HepG2 (cell line): Measurements from ENCODE around the gene MED22. TPM values are rescaled to one million over a fixed set of nuclear protein-coding genes. Genes with fewer than 3 reads are reported as not detected.
"Not testable (repeated sequence)": the region's sequence is repeated elsewhere in the genome, so short reads cannot be mapped to it uniquely, and the experiment has no call there.

Experiments
- ATAC-seq: fragments of 200-7000 bp; cut with Tn5 transposase; 3 replicates; pipeline ENCODE4 v1.9.1; 2020; ENCODE audit warnings: mild to moderate bottlenecking, moderate library complexity
- BruUV-seq: library from RNA; stranded (reverse); fragments of 400-500 nt; replicated peaks from 2 replicates; lab custom pipeline; 2021; lab: Mats Ljungman, UMichigan
- CTCF ChIA-PET: fragments of 300-600 bp; formaldehyde crosslinking; extraction: SDS; loops from one replicate; lab custom pipeline; 2021; ENCODE audit warnings: low total read pairs, inconsistent platforms, low intra/inter-chr PET ratio; lab: Yijun Ruan, JAX
- POLR2A ChIA-PET: fragments of 350-600 bp; sonication (Branson Sonifier 250); formaldehyde crosslinking; loops from one replicate; lab custom pipeline; 2020; ENCODE audit warnings: antibody characterized with exemption, inconsistent platforms; lab: Yijun Ruan, JAX
- DNase-seq: peaks from one replicate; pipeline ENCODE4 v3.0.0-alpha.2; 2015; ENCODE audit warnings: low spot score
- FAIRE-seq: peaks from 3 replicates; lab custom pipeline; 2011; peaks lifted over from hg19 to GRCh38; lab: Jason Lieb, UNC
- H2AFZ ChIP-seq: one replicate; pipeline ENCODE4 v1.6.1; 2011; ENCODE audit warnings: low read length, inconsistent platforms
- H3K27ac ChIP-seq: fragments of 300-600 bp; 3 replicates; pipeline ENCODE4 v1.8.0; 2011; ENCODE audit warnings: mixed run types, mild to moderate bottlenecking, mixed read lengths, low read length, inconsistent platforms; ENCODE audit not compliant: insufficient read depth; ENCODE audit errors: extremely low read length
- H3K27me3 ChIP-seq, 2 experiments: fragments of 200-600 bp in 1 of 2; 2 replicates in 1 of 2; 3 replicates in 1 of 2; pipeline versions ENCODE4 v1.6.0 to v1.8.0; 2011; ENCODE audit warnings: low read length in 2 of 2, mild to moderate bottlenecking in 2 of 2, moderate library complexity in 2 of 2, inconsistent platforms in 1 of 2; ENCODE audit not compliant: insufficient read depth in 2 of 2, control insufficient read depth in 1 of 2
- H3K36me3 ChIP-seq, 2 experiments: fragments of 200-600 bp in 1 of 2; replicated peaks in 1 of 2; 2 replicates in 1 of 2; 3 replicates in 1 of 2; pipeline versions ENCODE4 v1.5.1 to v1.8.0; 2011; ENCODE audit warnings: low read length in 2 of 2, inconsistent platforms in 1 of 2; ENCODE audit not compliant: insufficient read depth in 2 of 2, control insufficient read depth in 1 of 2
- H3K4me1 ChIP-seq: 2 replicates; pipeline ENCODE4 v1.5.1; 2012; ENCODE audit warnings: low read length, inconsistent platforms; ENCODE audit not compliant: insufficient read depth
- H3K4me2 ChIP-seq: 2 replicates; pipeline ENCODE4 v1.6.0; 2011; ENCODE audit warnings: low read depth, low read length, inconsistent platforms
- H3K4me3 ChIP-seq, 3 experiments: fragments of 200-600 bp in 1 of 3; sonication (generic), shearing (Covaris generic) in 1 of 3; replicated peaks in 1 of 3; 2 replicates each; pipeline ENCODE4 v1.5.1; 2011 to 2016; ENCODE audit warnings: low read length in 3 of 3, inconsistent platforms in 2 of 3, low read depth in 2 of 3, mild to moderate bottlenecking in 2 of 3, control low read depth in 1 of 3, mixed read lengths in 1 of 3; ENCODE audit not compliant: insufficient read depth in 1 of 3
- H3K79me2 ChIP-seq: one replicate; pipeline ENCODE4 v1.6.1; 2011; ENCODE audit warnings: low read length, inconsistent platforms; ENCODE audit not compliant: insufficient read depth
- H3K9ac ChIP-seq: 2 replicates; pipeline ENCODE4 v1.6.0; 2011; ENCODE audit warnings: mild to moderate bottlenecking, low read depth, low read length, inconsistent platforms; ENCODE audit not compliant: insufficient read depth
- H3K9me3 ChIP-seq: 2 replicates; pipeline ENCODE4 v1.5.1; 2012; ENCODE audit warnings: mild to moderate bottlenecking, low read length
- H4K20me1 ChIP-seq: 2 replicates; pipeline ENCODE4 v1.6.0; 2011; ENCODE audit warnings: inconsistent platforms, mild to moderate bottlenecking, low read length, moderate library complexity; ENCODE audit not compliant: insufficient read depth
- BRD4 ChIP-seq: sonication (generic); formaldehyde crosslinking; IDR thresholded peaks from 2 replicates; pipeline ENCODE4 v1.4.0; 2020; ENCODE audit warnings: missing genetic modification reagents
- CBX5 ChIP-seq: sonication (generic); formaldehyde crosslinking; IDR thresholded peaks from 2 replicates; pipeline ENCODE4 v1.4.0; 2020; ENCODE audit warnings: missing genetic modification reagents, borderline replicate concordance
- GFI1 ChIP-seq: sonication (generic); formaldehyde crosslinking; IDR thresholded peaks from 2 replicates; pipeline ENCODE4 v1.5.0; 2020; ENCODE audit warnings: missing genetic modification reagents, mild to moderate bottlenecking, borderline replicate concordance
- HINFP ChIP-seq: sonication (generic); formaldehyde crosslinking; IDR thresholded peaks from 2 replicates; pipeline ENCODE4 v1.4.0; 2020; ENCODE audit warnings: low read depth, mild to moderate bottlenecking, missing genetic modification reagents
- MAFK ChIP-seq, 2 experiments: IDR thresholded peaks in 1 of 2; conservative IDR thresholded peaks in 1 of 2; 2 replicates each; pipeline ENCODE4 v1.6.1; 2011; ENCODE audit warnings: improper control_type of control experiment in 2 of 2, low read length in 2 of 2
- RXRA ChIP-seq: sonication (generic); formaldehyde crosslinking; IDR thresholded peaks from 2 replicates; pipeline ENCODE4 v1.5.1; 2020; ENCODE audit warnings: missing genetic modification reagents
- SRSF9 ChIP-seq: fragments of 200-400 bp; formaldehyde crosslinking; IDR thresholded peaks from 2 replicates; pipeline ENCODE4 v1.6.1; 2018; ENCODE audit warnings: borderline replicate concordance, mild to moderate bottlenecking, low read depth, low read length; ENCODE audit not compliant: insufficient read depth, poor library complexity, severe bottlenecking
- TOPORS ChIP-seq: sonication (generic); formaldehyde crosslinking; IDR thresholded peaks from 2 replicates; pipeline ENCODE4 v1.8.0; 2023; ENCODE audit warnings: mild to moderate bottlenecking, missing genetic modification reagents
- U2AF1 ChIP-seq: fragments of 200-400 bp; formaldehyde crosslinking; optimal IDR thresholded peaks from 2 replicates; pipeline ENCODE3; 2017; ENCODE audit warnings: mild to moderate bottlenecking, low read depth, low read length
- ZBTB25 ChIP-seq: IDR thresholded peaks from 2 replicates; pipeline ENCODE4 v1.6.1; 2018; ENCODE audit warnings: missing genetic modification reagents
- ZMAT5 ChIP-seq: sonication (generic); formaldehyde crosslinking; IDR thresholded peaks from 2 replicates; pipeline ENCODE4 v1.5.0; 2020; ENCODE audit warnings: mild to moderate bottlenecking, low read depth, missing genetic modification reagents, borderline replicate concordance
- ZNF557 ChIP-seq: sonication (generic); formaldehyde crosslinking; IDR thresholded peaks from 2 replicates; pipeline ENCODE4 v1.4.0; 2020; ENCODE audit warnings: missing genetic modification reagents
- ZNF558 ChIP-seq: sonication (generic); formaldehyde crosslinking; IDR thresholded peaks from 2 replicates; pipeline ENCODE4 v1.9.0; 2022; ENCODE audit warnings: mild to moderate bottlenecking, missing genetic modification reagents, borderline replicate concordance
- ZNF747 ChIP-seq: sonication (generic); formaldehyde crosslinking; IDR thresholded peaks from 2 replicates; pipeline ENCODE4 v1.8.1; 2023; ENCODE audit warnings: missing genetic modification reagents, mild to moderate bottlenecking, borderline replicate concordance
- WGBS: methylation state at CpG from one replicate; pipeline ENCODE4 v1.1.6; 2017; ENCODE audit warnings: low lambda C conversion rate; 5-methylcytosine and 5-hydroxymethylcytosine counted together
- in situ Hi-C: cut with HindIII; loops from 2 replicates; pipeline ENCODE4 v1.10.0; 2017; ENCODE audit warnings: low pct_unique_long_range_greater_than_20kb; ENCODE audit not compliant: extremely low pct_ligation_motif_present
- intact Hi-C: fragments of 100-400 bp; cut with micrococcal nuclease; formaldehyde crosslinking; loops from one replicate; pipeline ENCODE4 v1.10.0; 2022; ENCODE audit not compliant: unreplicated experiment
- polyA plus RNA-seq, 8 experiments: library from polyadenylated mRNA; depleted of rRNA in 3 of 8; stranded (reverse) in 7 of 8; unstranded in 1 of 8; fragments of >200 nt; fragmentation: Illumina TruSeq in 4 of 8; extraction: Trizol in 4 of 8; gene quantifications; 2 replicates each; pipeline versions ENCODE4 v1.2.1 to v1.2.3, GENCODE V29; 2011 to 2016; ENCODE audit warnings: low read depth in 4 of 8, missing spikeins in 1 of 8, mixed read lengths in 1 of 8; ENCODE audit not compliant: insufficient read depth in 1 of 8
- total RNA-seq, 5 experiments: library from RNA; depleted of rRNA; stranded (reverse); fragments of >200 nt; fragmentation: Illumina TruSeq; extraction: Trizol; gene quantifications; 2 replicates each; pipeline ENCODE4 v1.2.3, GENCODE V29; 2016; ENCODE audit warnings: low read depth in 1 of 5

Gene MED22
- total and polyA plus RNA-seq, 2 of the 13 experiments (the other 11 are each of a cell fraction or from before 2014, with no cell fraction given): 15.8 to 22.1 TPM

- H3K9ac ChIP-seq, in situ Hi-C loops, POLR2A ChIA-PET, H3K79me2 ChIP-seq, H3K36me3 ChIP-seq, FAIRE-seq, BruUV-seq, intact Hi-C loops, H2AFZ ChIP-seq, H3K4me3 ChIP-seq, H3K4me2 ChIP-seq, H3K4me1 ChIP-seq, ATAC-seq, H3K9me3 ChIP-seq, H4K20me1 ChIP-seq, DNase-seq, H3K27ac ChIP-seq, CTCF ChIA-PET: not testable (repeated sequence)
- 19% methylated on average over 13 of the region's 16 CpGs for WGBS
- peaks cover 1 to 16% of the 10 kb centered on the region in 2 experiments; a peak in 2 of 5 replicates for H3K27me3 ChIP-seq
Measured at GRCh38 chr9:133299996-133300395, 47.9 kb downstream of the MED22 start.

GRCh38 chr9:133294257-133294656 lies 53.7 kb downstream of the MED22 start:
- H3K9ac ChIP-seq: no peak overlapping the region
- no peak overlapping the region for H3K4me3 ChIP-seq
- peaks cover 27% of the 10 kb centered on the region for H3K9me3 ChIP-seq
- no peaks in the 10 kb centered on the region for H4K20me1 ChIP-seq
- in situ Hi-C loops: no loop called here
- no peak overlapping the region for H3K27ac ChIP-seq
- FAIRE-seq (no peak), DNase-seq (no peak)
- no peak overlapping the region for H2AFZ ChIP-seq
- BruUV-seq: no TSS peak
- H3K36me3 ChIP-seq: no peaks in the 10 kb centered on the region
- TF ChIP-seq ZMAT5 (CRISPR knock-in tag) (no peak), SRSF9 (no peak), ZBTB25 (CRISPR knock-in tag) (no peak), CBX5 (no peak), RXRA (CRISPR knock-in tag) (no peak), MAFK (conservative IDR thresholded peaks at IDR 0.05 in 1 of 2, IDR thresholded peaks at IDR 0.05 in 1 of 2; ENCODE audit: low read length in 2 of 2) (no peak), U2AF1 (no peak), ZNF557 (CRISPR knock-in tag) (no peak), BRD4 (CRISPR knock-in tag) (no peak), TOPORS (CRISPR knock-in tag) (no peak), ZNF558 (CRISPR knock-in tag) (no peak), ZNF747 (no peak), HINFP (CRISPR knock-in tag) (no peak), GFI1 (CRISPR knock-in tag) (no peak)
- TF ChIP-seq, all 625 proteins: peak for 0
- intact Hi-C loops: no loop called here
- ChIA-PET POLR2A (no interaction called here), CTCF (no interaction called here)
- no peak overlapping the region for H3K4me2 ChIP-seq
- no peaks in the 10 kb centered on the region for H3K79me2 ChIP-seq
- WGBS: 0% methylated on average over 1 of the region's 1 CpG
- no peaks in the 10 kb centered on the region; a peak in 1 of 5 replicates for H3K27me3 ChIP-seq
- H3K4me1 ChIP-seq: no peaks in the 10 kb centered on the region
- ATAC-seq: no peak
